Brain microvascular endothelial cell (primary cell): ENCODE data around the gene MED13L.

ENCODE experiments used
- DNase-seq: peaks from one replicate; pipeline ENCODE4 v3.0.0-alpha.2; 2020
- H3K27ac ChIP-seq: fragments of 250-450 bp; sonication (Bioruptor Pico); 2 replicates; pipeline ENCODE4 v1.5.1; 2020; ENCODE audit warnings: mild to moderate bottlenecking, moderate library complexity
- H3K27me3 ChIP-seq: fragments of 250-450 bp; sonication (Bioruptor Pico); replicated peaks from 2 replicates; pipeline ENCODE4 v1.5.1; 2020; ENCODE audit warnings: mild to moderate bottlenecking
- H3K36me3 ChIP-seq: fragments of 250-450 bp; sonication (Bioruptor Pico); replicated peaks from 2 replicates; pipeline ENCODE4 v1.5.1; 2020; ENCODE audit warnings: mild to moderate bottlenecking
- H3K4me3 ChIP-seq: 2 replicates; pipeline ENCODE4 v1.5.1; 2011; ENCODE audit warnings: low read depth, mild to moderate bottlenecking, control low read depth, low read length, moderate library complexity
- CTCF ChIP-seq: IDR thresholded peaks from 2 replicates; pipeline ENCODE4 v1.5.1; 2011; ENCODE audit warnings: low read depth, mild to moderate bottlenecking, moderate library complexity, low read length, control low read depth, inconsistent platforms; ENCODE audit errors: missing control alignments
- in situ Hi-C: cut with HindIII; loops from 2 replicates; pipeline ENCODE4 v1.10.0; 2017; ENCODE audit warnings: low sequenced_read_pairs, low pct_ligation_motif_present

MED13L gene

GRCh38 chr12:116093915-116094314 lies 183.6 kb downstream of the MED13L start:
- H3K4me3 ChIP-seq, result no peak overlapping the region
- in situ Hi-C loops, result no loop called here
- DNase-seq, result no peak
- TF ChIP-seq CTCF, result no peak
- no peaks in the 10 kb centered on the region for H3K36me3 ChIP-seq
- no peak overlapping the region for H3K27ac ChIP-seq
- no peaks in the 10 kb centered on the region for H3K27me3 ChIP-seq

GRCh38 chr12:116092776-116093175 lies 184.7 kb downstream of the MED13L start:
- H3K4me3 ChIP-seq, result no peak overlapping the region
- DNase-seq, result no peak
- TF ChIP-seq CTCF, result no peak
- H3K27ac ChIP-seq, result no peak overlapping the region
- no peaks in the 10 kb centered on the region for H3K27me3 ChIP-seq
- in situ Hi-C loops, result no loop called here
- no peaks in the 10 kb centered on the region for H3K36me3 ChIP-seq

GRCh38 chr12:116092162-116092561 lies 185.3 kb downstream of the MED13L start:
- no peak overlapping the region for H3K4me3 ChIP-seq
- no peak for DNase-seq
- H3K27ac ChIP-seq, result no peak overlapping the region
- no peaks in the 10 kb centered on the region for H3K36me3 ChIP-seq
- TF ChIP-seq CTCF, result no peak
- in situ Hi-C loops, result no loop called here
- no peaks in the 10 kb centered on the region for H3K27me3 ChIP-seq

GRCh38 chr12:116091579-116091978 lies 185.9 kb downstream of the MED13L start:
- no peak for DNase-seq
- in situ Hi-C loops, result no loop called here
- no peak overlapping the region for H3K4me3 ChIP-seq
- H3K27ac ChIP-seq, result no peak overlapping the region
- no peaks in the 10 kb centered on the region for H3K27me3 ChIP-seq
- H3K36me3 ChIP-seq, result no peaks in the 10 kb centered on the region
- no peak for TF ChIP-seq CTCF

GRCh38 chr12:116090516-116090915 lies 187.0 kb downstream of the MED13L start:
- no peak overlapping the region for H3K27ac ChIP-seq
- H3K4me3 ChIP-seq, result no peak overlapping the region
- DNase-seq, result no peak
- no peak for TF ChIP-seq CTCF
- no peaks in the 10 kb centered on the region for H3K27me3 ChIP-seq
- H3K36me3 ChIP-seq, result no peaks in the 10 kb centered on the region
- in situ Hi-C loops, result no loop called here

GRCh38 chr12:116089080-116089479 lies 188.4 kb downstream of the MED13L start:
- no peaks in the 10 kb centered on the region for H3K36me3 ChIP-seq
- no peak overlapping the region for H3K4me3 ChIP-seq
- in situ Hi-C loops, result no loop called here
- DNase-seq, result no peak
- H3K27me3 ChIP-seq, result no peaks in the 10 kb centered on the region
- TF ChIP-seq CTCF, result no peak
- H3K27ac ChIP-seq, result no peak overlapping the region
